Measurements from ENCODE around the gene NSD1.

DNA sequence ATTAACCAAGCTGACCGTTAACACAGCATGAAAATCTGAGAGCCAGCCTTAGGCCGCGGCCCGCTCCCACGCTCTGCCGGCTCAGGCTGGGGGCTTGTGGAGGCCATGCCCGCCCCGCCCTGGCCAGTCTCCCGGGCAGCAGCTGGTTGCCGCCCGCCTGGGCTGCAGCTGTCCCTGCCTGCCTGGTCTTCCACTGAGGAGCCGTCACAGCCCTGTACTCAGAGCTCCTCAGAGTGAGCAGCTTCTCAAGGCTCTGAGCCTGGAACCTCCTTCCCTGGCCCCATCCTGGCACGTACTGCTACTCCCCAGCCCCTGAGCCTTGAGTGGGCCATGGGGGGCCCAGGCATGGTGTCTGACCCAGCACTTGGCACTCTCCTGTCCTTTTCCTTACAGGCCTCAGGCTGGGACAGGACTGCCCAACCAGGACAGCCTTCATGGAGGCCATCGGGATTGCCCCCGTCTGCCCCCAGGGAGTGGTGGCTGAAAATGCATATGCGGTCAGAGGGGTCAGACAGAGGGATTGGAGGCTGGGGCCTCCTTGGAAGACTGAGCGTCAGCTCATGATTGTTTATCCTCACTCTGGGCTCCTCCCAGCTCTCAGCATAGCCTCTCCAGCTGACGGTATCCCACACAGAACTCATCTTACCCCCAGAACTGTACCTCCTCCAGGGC, 35.0 kb upstream of the NSD1 start:
- no peak for TF ChIP-seq EZH2 (IDR thresholded peaks at IDR 0.05; ENCODE audit: low read length, unreplicated experiment)
- TF ChIP-seq CTCF (conservative IDR thresholded peaks at IDR 0.05; ENCODE audit: low read depth, low read length) = no peak
